ENCODE data around the gene TMEM259.
A peak's percentile ranks its signal among the peaks of the same experiment; 100 is the strongest.

The TMEM259 gene

DNA sequence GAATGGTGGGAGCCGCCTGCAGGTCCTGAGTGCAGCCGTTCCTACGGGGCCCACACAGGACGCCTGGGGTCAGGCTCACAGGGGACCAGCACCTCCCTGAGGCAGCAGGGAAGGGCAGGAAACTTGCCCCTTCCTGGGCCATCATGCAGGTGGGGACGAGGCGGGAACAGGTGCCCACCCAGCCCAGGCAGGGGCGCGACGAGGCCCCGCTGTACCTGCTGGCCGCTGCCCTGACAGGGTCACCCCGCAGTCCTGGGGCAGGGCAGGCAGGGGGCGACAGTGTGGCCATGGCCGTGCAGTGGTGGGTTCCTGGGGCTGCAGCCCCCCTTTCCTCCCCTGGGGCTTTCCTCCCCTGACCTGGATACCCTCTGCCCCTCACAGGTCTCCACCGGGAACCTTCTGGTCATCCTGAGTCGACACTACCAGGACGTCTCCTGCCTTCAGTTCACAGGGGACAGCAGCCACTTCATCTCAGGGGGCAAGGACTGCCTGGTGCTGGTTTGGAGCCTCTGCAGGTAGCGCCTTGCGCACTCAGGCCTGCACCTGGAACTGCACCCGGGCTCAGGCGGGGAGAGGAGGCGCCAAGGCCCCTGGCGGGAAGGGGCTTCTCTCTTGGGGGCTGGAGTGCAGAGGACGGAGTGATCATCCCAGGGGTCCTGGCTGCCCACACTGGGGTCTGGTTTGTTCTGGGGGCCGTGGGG lies 31.4 kb downstream of the TMEM259 start:
- DNase-seq (ENCODE audit: low read depth in 2 of 2): no peak

DNA sequence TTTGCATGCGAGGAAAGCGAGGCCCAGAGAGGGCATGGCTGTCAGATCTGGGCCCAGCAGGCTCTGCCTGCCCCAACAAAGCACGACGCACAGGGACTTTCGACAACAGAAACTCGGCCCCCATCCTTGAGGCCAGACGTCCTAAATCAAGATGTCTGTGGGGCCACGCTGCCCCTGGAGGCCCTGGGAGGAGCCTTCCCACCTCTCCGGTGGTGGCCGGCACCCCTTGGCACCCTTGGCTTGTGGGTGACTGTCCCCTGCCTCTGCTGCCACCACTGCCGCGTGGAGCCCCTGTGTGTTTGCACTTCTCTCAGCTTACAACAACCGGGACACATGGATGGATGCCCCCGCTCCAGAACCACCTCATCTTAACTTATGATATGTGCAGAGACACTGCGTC lies 32.4 kb downstream of the TMEM259 start:
- DNase-seq (ENCODE audit: low read depth in 2 of 2): no peak

DNA sequence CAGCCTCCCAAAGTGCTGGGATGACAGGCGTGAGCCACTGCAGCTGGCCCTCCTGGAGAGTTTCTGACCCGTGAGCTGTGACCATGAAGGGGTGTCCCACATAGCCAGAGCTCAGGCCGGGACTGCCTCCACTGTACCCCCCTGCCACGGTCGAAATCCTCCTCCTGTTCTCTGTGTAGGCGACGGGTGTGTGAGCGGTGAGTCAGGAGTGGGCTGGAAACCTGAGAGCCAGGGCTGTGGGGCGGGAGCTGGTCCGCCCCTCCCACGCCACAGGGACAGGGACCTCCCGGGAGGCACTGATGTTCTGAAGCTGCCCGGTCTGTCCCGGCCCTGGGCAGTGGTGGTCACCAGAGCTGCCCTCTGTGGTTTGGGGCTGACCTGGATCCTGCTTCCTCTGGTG lies 32.8 kb downstream of the TMEM259 start:
- DNase-seq (ENCODE audit: low read depth in 2 of 2): no peak

DNA sequence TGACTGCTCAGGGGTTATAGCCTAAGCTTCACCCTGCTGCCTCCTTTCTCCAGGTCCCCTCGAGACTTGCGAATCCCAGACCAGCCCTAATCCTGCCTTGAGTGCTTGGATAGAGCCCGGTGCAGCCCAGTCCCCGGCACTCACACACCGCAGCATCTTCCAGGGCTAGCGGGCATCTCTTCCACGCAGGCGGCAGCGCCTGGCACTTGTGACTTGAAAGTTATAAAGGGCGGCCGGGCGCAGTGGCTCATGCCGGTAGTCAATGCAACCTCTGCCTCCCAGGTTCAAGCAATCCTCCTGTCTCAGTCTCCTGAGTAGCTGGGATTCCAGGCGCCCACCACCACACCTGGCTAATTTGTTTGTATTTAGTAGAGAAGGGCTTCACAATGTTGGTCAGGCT lies 34.8 kb downstream of the TMEM259 start:
- no peak for DNase-seq (ENCODE audit: low read depth in 2 of 2)

DNA sequence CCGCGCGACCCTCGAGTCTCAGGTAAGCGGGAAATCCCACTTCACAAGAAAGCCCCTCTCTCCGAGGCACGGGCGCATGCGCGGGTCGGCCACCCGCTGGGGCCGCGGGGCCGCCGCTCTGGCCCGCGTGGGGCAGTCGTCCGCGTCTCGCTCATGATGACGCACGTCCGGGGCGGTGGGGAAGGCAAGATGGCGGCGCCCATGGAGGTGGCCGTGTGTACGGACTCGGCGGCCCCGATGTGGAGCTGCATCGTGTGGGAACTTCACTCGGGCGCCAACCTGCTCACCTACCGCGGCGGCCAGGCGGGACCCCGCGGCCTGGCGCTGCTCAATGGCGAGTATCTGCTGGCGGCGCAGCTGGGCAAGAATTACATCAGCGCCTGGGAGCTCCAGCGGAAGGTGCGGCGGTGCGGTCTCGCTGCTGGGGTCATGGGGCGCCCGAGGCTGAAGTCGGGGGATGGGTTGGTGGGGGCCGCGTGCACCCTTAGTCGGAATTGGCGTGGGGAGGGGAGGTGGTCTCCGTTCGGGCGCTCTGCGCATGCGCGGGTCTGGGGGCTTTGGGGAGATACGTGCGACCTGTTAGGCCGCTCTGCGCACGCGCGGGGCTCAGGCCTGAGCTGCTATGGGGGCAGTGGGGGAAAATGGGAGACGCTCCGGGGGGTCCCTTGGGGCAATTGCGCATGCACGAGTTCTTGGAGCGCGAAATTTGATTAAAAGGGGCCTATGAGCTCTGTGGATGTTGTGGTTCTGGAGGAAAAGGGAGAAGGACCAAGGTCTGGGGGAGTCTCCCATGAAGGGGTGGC lies 36.6 kb downstream of the TMEM259 start, which contains the start of gene WDR18:
WDR18 (plus strand) TSS at position 181 of the 803 bp plus-strand sequence; CDS start at position 190, 9 bp downstream.
- peak; percentile 72 to 75 for DNase-seq (ENCODE audit: low read depth in 2 of 2)

DNA sequence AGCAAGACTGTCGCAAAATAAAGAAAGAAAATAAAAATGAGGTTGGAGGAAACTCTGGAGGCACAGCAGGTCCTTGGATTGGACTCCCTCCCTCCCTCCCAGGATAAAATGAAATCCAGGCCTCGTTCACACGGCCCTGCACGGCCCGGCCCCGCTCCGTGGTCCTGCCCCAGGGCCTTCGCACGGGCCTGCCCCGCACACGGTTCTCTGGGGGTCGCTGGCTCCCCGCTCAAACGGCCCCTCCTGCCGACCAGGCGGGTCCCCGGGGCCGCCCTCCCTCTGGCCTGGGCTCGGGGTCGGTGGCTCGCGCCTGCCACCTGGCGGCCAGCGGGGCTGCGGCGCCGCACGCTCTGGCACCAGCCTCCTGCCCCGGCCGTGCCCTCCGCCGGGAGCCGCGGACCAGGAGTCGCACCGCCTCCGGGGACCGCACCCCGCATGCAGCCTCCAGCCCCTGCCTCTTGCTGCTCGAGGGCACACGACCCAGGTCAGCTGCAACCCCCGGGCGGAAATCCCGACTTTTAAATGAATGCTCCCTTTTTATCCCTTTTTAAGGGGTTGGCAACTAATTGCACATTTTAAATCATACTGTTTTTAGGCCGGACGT lies 38.3 kb downstream of the TMEM259 start:
- DNase-seq (ENCODE audit: low read depth in 2 of 2): no peak

DNA sequence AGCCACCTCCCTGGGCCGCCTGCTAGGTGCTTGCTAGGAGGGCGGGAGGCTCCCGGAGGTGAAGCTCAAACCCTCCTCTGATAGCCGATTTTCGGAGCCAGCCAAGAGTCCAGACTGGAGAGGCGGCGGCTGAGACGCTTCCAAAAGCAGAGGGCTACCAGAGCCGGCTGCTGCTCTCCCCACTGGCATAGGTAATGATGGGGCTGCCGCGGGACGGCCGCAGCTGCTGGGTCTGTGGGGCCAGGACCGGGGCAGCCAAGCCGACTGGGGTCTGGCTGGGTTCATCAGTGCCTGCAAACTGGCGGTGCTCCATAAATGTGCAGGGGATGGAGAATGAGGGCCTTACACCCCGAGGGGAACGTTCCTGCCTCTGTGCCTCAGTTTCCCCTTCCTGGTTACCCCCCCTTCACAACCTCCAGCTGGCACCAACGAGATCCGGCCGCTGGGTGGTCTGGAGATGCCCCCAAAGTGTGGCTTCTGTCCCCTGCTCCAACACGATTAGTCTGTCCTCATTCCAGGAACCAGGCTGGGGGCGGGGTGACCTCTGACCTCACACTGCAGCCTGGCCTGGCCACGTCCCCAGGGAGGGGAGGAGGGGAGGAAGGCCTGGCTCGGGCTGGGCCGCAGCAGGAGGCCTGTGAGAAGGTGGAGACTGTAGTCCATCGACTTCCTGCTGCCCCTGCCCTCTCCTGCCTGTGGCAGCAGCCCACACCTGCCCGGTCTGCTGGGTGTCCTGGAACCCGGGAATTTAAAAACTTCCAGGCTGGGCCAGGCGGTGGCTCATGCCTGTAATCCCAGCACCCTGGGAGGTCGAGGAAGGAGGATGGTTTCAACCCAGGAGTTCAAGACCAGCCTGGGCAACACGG lies 40.6 kb downstream of the TMEM259 start:
- no peak for DNase-seq (ENCODE audit: low read depth in 2 of 2)

DNA sequence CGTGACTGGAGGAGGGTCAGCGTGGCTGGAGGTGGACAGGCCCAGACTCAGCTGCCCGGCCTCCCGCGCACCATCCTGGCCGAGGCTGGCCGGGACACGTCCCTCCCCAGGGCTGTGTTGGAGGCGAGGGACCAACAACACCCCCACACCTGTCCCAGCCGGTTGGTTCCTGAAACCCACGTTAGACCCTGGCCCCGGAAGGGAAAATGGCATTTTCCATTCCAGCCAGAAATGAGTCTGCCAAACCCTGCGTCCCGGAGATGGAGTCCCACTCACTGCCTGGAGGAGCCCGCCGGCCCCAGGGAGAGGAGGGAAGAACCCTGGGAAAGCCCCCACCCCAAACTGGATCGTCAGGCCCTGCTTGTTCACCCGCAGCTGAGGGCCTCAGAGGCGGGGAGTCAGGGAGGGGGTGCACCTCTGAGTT lies 41.6 kb downstream of the TMEM259 start:
- no peak for DNase-seq (ENCODE audit: low read depth in 2 of 2)

DNA sequence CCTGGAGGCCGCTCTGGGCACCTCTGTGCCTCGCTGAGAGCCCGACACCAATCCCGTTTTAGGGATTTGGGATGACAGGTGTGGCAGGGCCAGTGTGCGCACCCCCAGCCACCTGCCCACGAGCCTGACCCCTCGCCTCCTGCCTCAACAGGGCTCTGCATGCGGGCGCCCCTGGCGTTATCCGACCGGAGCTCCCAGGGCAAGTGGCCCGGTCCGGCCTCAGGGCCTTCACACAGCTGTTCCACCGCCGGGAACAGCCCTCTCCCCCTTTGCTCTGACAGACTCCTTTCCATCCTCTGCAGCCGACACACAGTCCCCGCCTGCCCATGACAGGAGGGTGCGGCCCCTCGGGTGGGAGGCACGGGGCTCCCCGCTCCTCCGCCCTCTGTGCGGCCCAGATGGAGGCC lies 43.9 kb downstream of the TMEM259 start:
- no peak for DNase-seq (ENCODE audit: low read depth in 2 of 2)

DNA sequence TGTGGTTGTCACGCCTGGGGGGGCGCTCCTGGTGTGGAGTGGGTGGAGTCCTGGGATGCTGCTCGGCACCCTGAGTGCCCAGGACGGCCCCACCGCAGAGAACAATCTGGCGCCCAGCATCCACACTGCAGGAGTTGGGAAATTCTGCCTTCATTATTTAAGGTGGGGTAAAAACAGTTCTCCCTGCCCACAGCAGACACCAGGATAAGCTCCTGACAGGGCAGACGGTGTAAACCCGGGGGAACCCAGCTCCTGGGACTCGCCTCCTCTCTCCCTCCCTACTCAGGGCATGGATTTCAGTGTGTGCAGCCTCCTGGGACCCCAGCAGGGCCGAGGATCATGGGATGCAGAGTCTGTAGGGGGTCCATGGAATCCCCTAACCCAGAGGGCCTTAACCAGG lies 44.4 kb downstream of the TMEM259 start:
- DNase-seq (ENCODE audit: low read depth in 2 of 2): no peak

DNA sequence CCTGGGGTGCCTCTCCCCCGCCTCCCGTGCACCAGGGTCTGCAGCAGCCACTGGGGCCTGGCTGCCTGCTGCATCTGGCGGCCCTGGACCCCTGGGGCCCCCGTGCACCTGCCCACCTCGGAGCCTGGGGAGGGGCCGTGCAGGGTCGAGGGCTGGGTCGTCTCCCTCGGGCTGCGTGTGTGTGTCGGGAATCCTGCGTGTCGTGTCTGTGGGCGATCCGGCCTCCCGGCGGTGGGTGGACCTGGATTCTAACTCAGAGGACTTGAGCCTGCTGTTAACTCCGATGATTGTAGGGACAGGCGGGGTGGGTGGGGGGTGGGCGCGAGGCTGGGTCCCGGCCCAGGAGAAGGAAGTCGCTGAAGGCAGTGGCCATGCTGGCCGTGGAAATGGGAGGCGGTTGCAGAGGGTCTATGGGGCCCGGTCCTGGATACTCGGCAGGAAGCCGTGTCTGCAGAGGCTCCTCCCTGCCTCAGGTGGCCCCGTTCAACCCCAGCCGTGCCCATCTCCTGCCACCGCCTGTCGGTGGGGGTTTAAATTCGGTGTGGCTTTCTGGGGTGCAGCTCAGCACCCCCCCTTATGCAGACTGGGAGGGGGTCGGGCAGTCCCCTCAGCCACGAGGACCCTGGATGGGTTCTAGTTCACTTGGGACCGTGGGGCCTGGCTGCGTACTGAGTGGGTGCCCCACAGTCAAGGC lies 46.2 kb downstream of the TMEM259 start:
- no peak for DNase-seq (ENCODE audit: low read depth in 2 of 2)

DNA sequence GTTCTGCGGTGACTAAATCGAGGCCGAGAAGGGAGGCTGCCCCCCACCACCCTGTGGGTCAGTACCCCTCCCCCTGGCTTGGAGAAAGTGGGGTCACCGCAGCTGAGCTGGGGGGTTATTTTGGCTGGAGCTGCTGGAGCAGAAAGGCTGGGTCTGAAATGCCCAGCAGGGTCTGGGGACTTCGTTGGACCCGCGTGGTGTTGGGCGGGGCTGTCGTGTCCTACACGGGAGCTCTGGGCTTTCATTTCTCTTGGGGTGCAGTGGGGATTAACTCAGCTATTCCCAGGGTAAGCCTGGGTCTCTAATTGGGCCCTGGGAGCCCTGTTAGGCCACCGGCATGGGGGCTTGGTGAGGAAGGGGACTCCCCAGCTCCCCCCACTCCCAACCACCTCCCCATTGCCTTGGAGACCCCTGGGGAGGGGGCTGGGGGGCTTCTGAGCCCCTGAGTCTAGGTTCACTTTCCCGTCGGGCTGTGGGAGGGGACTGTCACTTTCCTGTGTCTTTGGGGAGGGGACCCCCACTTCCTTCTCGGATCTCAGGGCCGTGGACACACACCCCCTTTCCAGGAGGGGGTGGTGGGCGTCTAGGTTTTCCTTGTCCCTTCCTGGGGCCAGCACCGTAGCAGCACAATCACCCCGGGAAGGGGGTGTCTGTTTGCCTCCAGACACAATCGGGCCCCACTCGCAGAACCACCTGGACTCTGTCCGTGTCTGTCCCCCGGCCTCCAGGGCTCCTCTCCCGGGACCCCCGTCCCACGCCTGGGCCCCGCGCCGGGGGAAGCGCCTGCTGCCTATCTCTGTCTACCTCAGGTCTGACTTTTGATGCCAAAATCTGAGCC lies 47.0 kb downstream of the TMEM259 start:
- DNase-seq (ENCODE audit: low read depth in 2 of 2): no peak

DNA sequence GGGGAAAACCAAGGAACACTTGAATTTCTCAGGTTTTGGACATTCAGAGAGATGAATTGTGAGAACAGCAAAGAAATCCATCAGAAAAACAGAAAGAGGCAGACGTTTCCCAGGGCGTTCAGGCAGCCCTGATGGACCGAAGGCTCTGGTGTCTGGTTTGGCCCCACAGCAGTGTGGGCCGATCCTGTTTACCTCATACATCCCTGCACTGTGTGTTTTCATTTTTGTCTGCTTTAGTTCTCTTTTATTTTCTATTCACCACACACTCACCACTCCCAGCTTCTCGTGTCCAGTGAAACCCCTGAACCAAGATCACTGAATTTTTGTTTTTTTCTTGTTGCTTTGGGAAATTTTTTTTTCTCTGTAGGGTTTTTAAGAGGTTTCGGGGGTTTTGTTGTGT lies 48.6 kb downstream of the TMEM259 start:
- no peak for DNase-seq (ENCODE audit: low read depth in 2 of 2)

DNA sequence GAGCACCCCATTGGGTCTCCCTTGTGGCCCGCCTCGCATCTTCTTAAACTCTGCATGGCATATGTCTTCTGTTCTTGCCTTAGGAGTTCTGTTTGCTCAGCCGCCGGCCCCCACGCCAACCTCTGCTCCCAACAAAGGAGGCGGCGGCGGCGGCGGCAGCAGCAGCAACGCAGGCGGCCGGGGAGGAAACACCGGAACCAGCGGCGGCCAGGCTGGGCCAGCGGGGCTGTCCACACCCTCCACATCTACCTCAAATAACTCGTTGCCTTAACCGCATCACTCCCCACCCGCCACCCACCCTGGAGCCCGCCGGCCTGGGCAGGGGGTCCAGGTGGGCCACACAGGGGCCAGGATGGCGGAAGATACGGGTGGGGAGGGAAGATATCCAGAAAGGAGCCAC lies 49.1 kb downstream of the TMEM259 start:
- DNase-seq (ENCODE audit: low read depth in 2 of 2): no peak

DNA sequence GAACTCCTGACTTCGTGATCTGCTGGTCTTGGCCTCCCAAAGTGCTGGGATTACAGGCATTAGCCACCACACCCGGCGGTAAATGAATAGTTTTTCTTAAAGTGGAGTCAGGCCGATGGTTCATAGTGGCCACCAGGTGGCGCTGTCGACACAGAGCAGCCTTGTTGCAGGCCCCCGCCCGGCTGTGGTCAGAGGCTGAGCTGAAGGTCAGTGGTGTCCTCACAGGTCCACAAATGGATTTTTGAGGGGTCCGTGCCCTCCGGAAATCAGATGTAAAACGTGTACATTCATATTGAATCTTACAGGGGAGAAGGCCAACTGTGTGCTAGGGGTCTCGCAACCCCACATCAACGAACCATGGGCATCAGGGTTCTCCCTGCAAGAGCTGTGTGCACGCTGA lies 50.2 kb downstream of the TMEM259 start:
- DNase-seq (ENCODE audit: low read depth in 2 of 2): no peak

DNA sequence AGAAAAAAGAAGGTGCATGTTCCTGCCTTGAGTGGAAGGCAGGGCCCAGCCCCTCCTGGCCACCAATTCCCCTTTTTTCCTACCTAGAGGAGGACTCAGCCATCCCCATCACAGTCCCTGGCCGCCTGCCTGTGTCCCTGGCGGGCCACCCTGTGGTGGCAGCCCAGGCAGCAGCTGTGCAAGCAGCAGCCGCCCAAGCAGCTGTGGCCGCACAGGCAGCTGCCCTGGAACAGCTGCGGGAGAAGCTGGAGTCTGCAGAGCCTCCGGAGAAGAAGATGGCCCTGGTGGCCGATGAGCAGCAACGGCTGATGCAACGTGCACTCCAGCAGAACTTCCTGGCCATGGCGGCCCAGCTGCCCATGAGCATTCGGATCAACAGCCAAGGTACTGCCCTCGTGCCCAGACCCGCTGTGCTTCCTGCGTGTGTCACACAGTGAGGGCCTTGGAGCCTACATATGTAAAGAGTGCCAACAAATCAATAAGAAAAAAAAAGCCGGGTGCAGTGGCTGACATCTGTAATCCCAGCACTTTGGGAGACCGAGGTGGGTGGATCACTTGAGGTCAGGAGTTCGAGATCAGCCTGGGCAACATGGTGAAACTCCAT lies 54.3 kb downstream of the TMEM259 start:
- DNase-seq (ENCODE audit: low read depth in 2 of 2): no peak

DNA sequence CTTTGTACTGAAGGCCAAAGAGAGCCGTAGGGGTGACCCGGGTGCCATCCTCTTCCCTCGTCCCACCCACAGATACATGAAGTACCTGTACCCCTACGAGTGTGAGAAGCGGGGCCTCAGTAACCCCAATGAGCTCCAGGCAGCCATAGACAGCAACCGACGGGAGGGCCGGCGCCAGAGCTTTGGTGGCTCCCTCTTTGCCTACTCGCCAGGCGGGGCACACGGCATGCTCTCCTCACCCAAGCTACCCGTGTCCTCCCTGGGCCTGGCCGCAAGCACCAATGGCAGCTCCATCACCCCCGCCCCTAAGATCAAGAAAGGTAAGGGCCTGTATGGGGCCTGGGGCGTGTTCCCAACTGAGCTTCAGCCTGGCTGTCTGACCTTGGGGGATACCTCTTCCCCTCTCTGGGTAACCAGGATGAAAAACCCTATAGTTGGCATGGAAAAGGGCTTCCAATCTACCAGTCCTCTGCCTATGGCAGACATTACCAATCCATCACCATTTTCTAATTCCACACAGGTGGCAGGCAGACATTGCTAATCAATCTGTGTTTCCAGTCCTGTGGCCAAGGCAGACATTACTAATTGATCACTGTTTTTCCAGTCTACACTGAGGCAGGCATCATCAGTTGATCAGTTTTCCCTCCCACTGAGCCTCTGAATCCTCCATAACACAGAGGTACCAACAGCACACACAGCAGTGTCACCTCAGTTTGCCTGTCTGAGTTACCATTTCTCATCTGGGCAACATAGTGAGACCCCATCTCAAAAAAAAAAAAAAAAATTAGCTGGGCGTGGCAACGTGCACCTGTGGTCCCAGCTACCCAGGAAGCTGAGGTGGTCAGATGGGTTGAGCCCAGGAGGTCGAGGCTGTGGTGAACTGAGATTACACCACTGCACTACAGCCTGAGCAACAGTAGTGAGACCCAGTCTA lies 55.9 kb downstream of the TMEM259 start:
- DNase-seq (ENCODE audit: low read depth in 2 of 2): no peak

DNA sequence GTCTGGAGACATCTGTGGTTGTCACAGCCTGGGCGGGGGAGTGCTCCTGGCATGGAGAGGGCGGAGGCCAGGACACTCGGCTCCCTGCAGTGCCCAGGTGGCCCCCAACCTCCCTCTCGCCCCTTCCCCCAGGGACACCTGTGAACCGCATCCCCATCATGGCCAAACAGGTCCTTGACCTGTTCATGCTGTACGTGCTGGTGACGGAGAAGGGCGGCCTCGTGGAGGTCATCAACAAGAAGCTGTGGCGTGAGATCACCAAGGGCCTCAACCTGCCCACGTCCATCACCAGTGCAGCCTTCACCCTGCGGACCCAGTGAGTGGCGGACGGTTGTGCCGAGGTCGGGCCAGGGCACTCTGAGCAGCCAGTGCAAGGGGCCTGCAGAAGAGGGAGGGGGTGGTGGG lies 56.8 kb downstream of the TMEM259 start:
- DNase-seq (ENCODE audit: low read depth in 2 of 2): no peak

DNA sequence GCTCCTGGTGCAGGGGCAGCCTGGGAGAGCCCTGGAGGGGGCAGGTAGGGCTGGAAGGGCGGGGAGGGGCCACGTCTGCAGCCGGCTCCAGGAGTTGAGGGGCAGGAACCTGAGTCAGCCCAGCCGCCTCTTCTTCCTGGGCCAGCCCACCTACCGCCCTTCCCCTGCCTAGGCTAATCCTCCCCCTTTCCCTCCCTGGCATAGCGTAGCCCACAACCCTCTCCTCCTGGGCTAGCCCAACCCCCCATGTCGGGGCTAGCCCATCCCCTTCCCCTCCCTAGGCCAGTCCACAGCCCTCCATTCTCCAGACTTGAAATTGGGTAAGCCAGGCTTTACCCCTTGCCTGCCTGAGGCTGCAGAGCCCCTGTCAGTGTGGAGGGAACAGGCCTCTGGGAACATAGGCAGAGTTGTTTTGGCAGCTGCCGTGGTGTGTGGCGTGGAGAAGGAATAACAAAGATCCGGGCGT lies 57.4 kb downstream of the TMEM259 start:
- DNase-seq (ENCODE audit: low read depth in 2 of 2): no peak
